Upper lobe of left lung (tissue), 4 donors: Measurements from ENCODE around the gene NHSL2.

Experiments
- CTCF ChIP-seq, 6 experiments: fragments of 450-650 bp in 4 of 6; fragments of 200-600 bp in 2 of 6; sonication (generic) in 2 of 6; IDR thresholded peaks; one replicate each; pipeline ENCODE4 v1.5.1; 2016 to 2019; ENCODE audit warnings: antibody characterized with exemption in 6 of 6
- POLR2AphosphoS5 ChIP-seq, 2 donors: sonication (generic); formaldehyde crosslinking; IDR thresholded peaks; one replicate each; pipeline ENCODE4 v1.5.1; 2017; ENCODE audit warnings: antibody characterized with exemption in 2 of 2

DNA sequence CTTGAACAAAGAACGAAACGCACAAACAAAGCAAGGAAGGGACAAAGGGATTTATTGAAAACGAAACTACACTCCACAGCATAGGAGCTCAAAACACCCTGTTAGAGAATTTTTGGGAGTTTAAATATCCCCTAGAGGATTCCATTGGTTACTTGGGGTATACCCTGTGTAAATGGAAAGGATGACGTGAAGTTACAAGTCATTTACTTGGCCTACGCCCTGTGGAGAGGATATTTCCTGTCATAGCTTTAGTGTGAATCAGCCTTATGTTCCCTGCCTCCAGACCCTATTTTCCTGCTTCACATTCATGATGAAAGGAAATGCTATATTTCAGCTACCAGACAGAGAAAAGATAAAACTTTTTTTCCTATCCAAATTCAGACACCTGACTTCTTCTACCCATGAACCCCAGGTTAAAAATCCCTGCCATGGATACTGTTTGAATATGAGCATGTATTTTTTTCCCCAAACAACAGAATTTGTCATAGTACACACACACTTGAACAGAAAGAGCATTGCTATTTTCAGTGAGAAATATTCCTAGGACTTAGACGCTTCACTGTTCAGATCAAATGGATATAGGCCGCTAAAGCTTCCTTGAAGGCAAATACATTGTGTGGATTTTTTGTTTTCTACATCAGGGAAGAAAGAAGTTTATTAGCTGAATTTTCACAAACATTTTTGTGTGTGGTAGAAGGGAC, 291.3 kb downstream of the NHSL2 start:
- TF ChIP-seq POLR2AphosphoS5 (IDR thresholded peaks at IDR 0.05) (no peak), CTCF (IDR thresholded peaks at IDR 0.05) (no peak)
